Measurements from ENCODE around the gene C5orf63.

DNA sequence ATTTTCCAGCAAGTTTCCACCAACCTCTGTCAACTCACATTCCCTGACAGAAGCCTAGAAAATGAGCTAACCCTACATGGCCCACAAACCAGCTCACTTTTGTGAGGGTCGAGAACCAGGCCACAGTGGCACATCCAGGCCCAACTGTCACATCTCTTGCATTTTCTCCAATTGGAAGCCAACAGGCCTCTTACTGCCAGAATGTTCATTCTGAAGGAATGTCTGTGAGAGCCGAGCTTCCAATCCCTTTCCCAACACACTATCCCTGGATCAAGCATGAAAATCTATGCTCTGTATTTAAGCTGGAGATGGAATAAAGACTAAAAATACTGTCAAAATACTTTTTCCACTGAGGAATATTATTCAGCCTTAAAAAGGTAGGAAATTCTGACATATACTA is 62.9 kb downstream of the C5orf63 start:
- TF ChIP-seq, protein P1, sequence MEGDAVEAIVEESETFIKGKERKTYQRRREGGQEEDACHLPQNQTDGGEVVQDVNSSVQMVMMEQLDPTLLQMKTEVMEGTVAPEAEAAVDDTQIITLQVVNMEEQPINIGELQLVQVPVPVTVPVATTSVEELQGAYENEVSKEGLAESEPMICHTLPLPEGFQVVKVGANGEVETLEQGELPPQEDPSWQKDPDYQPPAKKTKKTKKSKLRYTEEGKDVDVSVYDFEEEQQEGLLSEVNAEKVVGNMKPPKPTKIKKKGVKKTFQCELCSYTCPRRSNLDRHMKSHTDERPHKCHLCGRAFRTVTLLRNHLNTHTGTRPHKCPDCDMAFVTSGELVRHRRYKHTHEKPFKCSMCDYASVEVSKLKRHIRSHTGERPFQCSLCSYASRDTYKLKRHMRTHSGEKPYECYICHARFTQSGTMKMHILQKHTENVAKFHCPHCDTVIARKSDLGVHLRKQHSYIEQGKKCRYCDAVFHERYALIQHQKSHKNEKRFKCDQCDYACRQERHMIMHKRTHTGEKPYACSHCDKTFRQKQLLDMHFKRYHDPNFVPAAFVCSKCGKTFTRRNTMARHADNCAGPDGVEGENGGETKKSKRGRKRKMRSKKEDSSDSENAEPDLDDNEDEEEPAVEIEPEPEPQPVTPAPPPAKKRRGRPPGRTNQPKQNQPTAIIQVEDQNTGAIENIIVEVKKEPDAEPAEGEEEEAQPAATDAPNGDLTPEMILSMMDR (conservative IDR thresholded peaks at IDR 0.05): no peak
- no peak for TF ChIP-seq ZFX (IDR thresholded peaks at IDR 0.05)
